GM12878 (cell line): ENCODE data around the gene LMCD1. TPM values are rescaled to one million over a fixed set of nuclear protein-coding genes. Genes with fewer than 3 reads are reported as not detected.

Source experiments
- ATAC-seq: fragments of 200-7000 bp; cut with Tn5 transposase; 3 replicates; pipeline ENCODE4 v1.9.1; 2020; ENCODE audit warnings: mild to moderate bottlenecking, moderate library complexity
- BruUV-seq: library from RNA; stranded (reverse); fragments of 400-500 nt; replicated peaks from 2 replicates; lab custom pipeline; 2021; lab: Mats Ljungman, UMichigan
- CTCF ChIA-PET: fragments of 300-600 bp; sonication (Branson Sonifier 250); formaldehyde crosslinking; extraction: SDS; loops from one replicate; lab custom pipeline; 2021; ENCODE audit warnings: inconsistent platforms; lab: Yijun Ruan, JAX
- POLR2A ChIA-PET: fragments of 350-600 bp; formaldehyde crosslinking; extraction: SDS; loops from one replicate; lab custom pipeline; 2021; ENCODE audit warnings: inconsistent platforms; lab: Charles Lee
- RAD21 ChIA-PET: fragments of 300-600 bp; sonication (Branson Sonifier 250); formaldehyde crosslinking; loops from one replicate; lab custom pipeline; 2023; ENCODE audit warnings: antibody characterized with exemption; ENCODE audit not compliant: unreplicated experiment; lab: Charles Lee
- SMC1A ChIA-PET: fragments of 300-600 bp; sonication (Branson Sonifier 250); formaldehyde crosslinking; loops from one replicate; lab custom pipeline; 2023; ENCODE audit not compliant: unreplicated experiment, uncharacterized antibody; lab: Charles Lee
- DNase-seq: peaks from one replicate; pipeline ENCODE4 v3.0.0-alpha.2; 2011; ENCODE audit warnings: low read depth, low spot score
- FAIRE-seq: peaks from 3 replicates; lab custom pipeline; 2011; peaks lifted over from hg19 to GRCh38; lab: Jason Lieb, UNC
- H2AFZ ChIP-seq: 2 replicates; pipeline ENCODE4 v1.6.0; 2011; ENCODE audit warnings: low read depth, low read length, control low read depth; ENCODE audit not compliant: control insufficient read depth
- H3K27ac ChIP-seq: 2 replicates; pipeline ENCODE4 v1.5.1; 2011; ENCODE audit warnings: control low read depth; ENCODE audit not compliant: control insufficient read depth, insufficient read depth
- H3K27me3 ChIP-seq, 2 experiments: replicated peaks in 1 of 2; 2 replicates each; pipeline versions ENCODE4 v1.6.0 to v1.6.1; 2011; ENCODE audit warnings: low read length in 1 of 2; ENCODE audit not compliant: control insufficient read depth in 2 of 2, insufficient read depth in 2 of 2
- H3K36me3 ChIP-seq, 2 experiments: 2 replicates each; pipeline ENCODE4 v1.5.1; 2011; ENCODE audit warnings: low read length in 1 of 2; ENCODE audit not compliant: control insufficient read depth in 2 of 2, insufficient read depth in 2 of 2
- H3K4me1 ChIP-seq: 2 replicates; pipeline ENCODE4 v1.6.1; 2011; ENCODE audit warnings: mild to moderate bottlenecking, low read length, moderate library complexity, mixed read lengths; ENCODE audit not compliant: control insufficient read depth, insufficient read depth
- H3K4me2 ChIP-seq: 2 replicates; pipeline ENCODE4 v1.6.0; 2011; ENCODE audit warnings: control low read depth; ENCODE audit not compliant: control insufficient read depth, insufficient read depth
- H3K4me3 ChIP-seq: fragments of 200-600 bp; sonication (generic); 2 replicates; pipeline ENCODE4 v1.5.1; 2016
- H3K79me2 ChIP-seq: 2 replicates; pipeline ENCODE4 v1.6.0; 2011; ENCODE audit warnings: low read length; ENCODE audit not compliant: control insufficient read depth, insufficient read depth
- H3K9ac ChIP-seq: 2 replicates; pipeline ENCODE4 v1.8.0; 2011; ENCODE audit warnings: low read length, control low read depth, mixed read lengths; ENCODE audit not compliant: control insufficient read depth, insufficient read depth
- H3K9me3 ChIP-seq: replicated peaks from 3 replicates; pipeline ENCODE4 v1.5.1; 2011; ENCODE audit warnings: mild to moderate bottlenecking, low read length; ENCODE audit not compliant: control insufficient read depth, insufficient read depth
- H4K20me1 ChIP-seq: 2 replicates; pipeline ENCODE4 v1.6.0; 2011; ENCODE audit not compliant: control insufficient read depth, insufficient read depth
- ATF7 ChIP-seq: fragments of 450-650 bp; IDR thresholded peaks from 2 replicates; pipeline ENCODE4 v1.6.1; 2016; ENCODE audit warnings: low read depth, mild to moderate bottlenecking
- CREM ChIP-seq: IDR thresholded peaks from 2 replicates; pipeline ENCODE4 v1.6.1; 2014; ENCODE audit warnings: antibody characterized with exemption, low read depth
- ESRRA ChIP-seq: IDR thresholded peaks from 2 replicates; pipeline ENCODE4 v1.6.1; 2012; ENCODE audit warnings: mild to moderate bottlenecking, low read length, improper control_type of control experiment
- KLF5 ChIP-seq: fragments of 450-650 bp; IDR thresholded peaks from 2 replicates; pipeline ENCODE4 v1.6.1; 2014; ENCODE audit warnings: mild to moderate bottlenecking; ENCODE audit not compliant: partially characterized antibody
- NFYA ChIP-seq: IDR thresholded peaks from 2 replicates; pipeline ENCODE4 v1.6.1; 2011; ENCODE audit warnings: low read depth, mild to moderate bottlenecking, low read length, improper control_type of control experiment, borderline replicate concordance
- NR2F1 ChIP-seq: fragments of 450-650 bp; conservative IDR thresholded peaks from 2 replicates; pipeline ENCODE4 v1.6.1; 2017; ENCODE audit warnings: mild to moderate bottlenecking
- POLR2AphosphoS2 ChIP-seq: IDR thresholded peaks from 2 replicates; pipeline ENCODE4 v1.6.1; 2011; ENCODE audit warnings: low read depth, mild to moderate bottlenecking, low read length, improper control_type of control experiment, moderate library complexity
- RB1 ChIP-seq: fragments of 450-650 bp; formaldehyde crosslinking; IDR thresholded peaks from 2 replicates; pipeline ENCODE4 v1.6.1; 2017; ENCODE audit warnings: mild to moderate bottlenecking, borderline replicate concordance
- RBBP5 ChIP-seq: fragments of 200-600 bp; sonication (generic); conservative IDR thresholded peaks from 2 replicates; pipeline ENCODE4 v1.6.1; 2016
- TARDBP ChIP-seq: IDR thresholded peaks from 2 replicates; pipeline ENCODE4 v1.6.1; 2016; ENCODE audit warnings: borderline replicate concordance
- YBX1 ChIP-seq: fragments of 450-650 bp; IDR thresholded peaks from 2 replicates; pipeline ENCODE4 v1.6.1; 2016; ENCODE audit warnings: antibody characterized with exemption
- ZNF207 ChIP-seq: fragments of 450-650 bp; IDR thresholded peaks from 2 replicates; pipeline ENCODE4 v1.6.1; 2014; ENCODE audit warnings: antibody characterized with exemption, mild to moderate bottlenecking, borderline replicate concordance
- WGBS: methylation state at CpG from one replicate; pipeline ENCODE4 v1.1.6; 2016; ENCODE audit warnings: low lambda C conversion rate; ENCODE audit not compliant: insufficient replicate concordance, insufficient coverage; ENCODE audit errors: missing lambda C conversion rate; 5-methylcytosine and 5-hydroxymethylcytosine counted together
- in situ Hi-C: fragments of 300-500 bp; cut with MboI; formaldehyde crosslinking; loops from 9 replicates; pipeline ENCODE4 v1.14.3; 2018; ENCODE audit warnings: mixed read lengths
- intact Hi-C: fragments of 100-400 bp; cut with micrococcal nuclease; formaldehyde crosslinking; loops from one replicate; pipeline ENCODE4 v1.14.2; 2022; ENCODE audit not compliant: unreplicated experiment
- polyA plus RNA-seq, 11 experiments: library from polyadenylated mRNA; depleted of rRNA in 4 of 11; unstranded in 6 of 11; stranded (reverse) in 5 of 11; fragments of >200 nt; fragmentation: Nextera tagmentation in 4 of 11; fragmentation: Illumina TruSeq in 1 of 11; extraction: Ambion mirVana in 4 of 11; extraction: Trizol in 1 of 11; gene quantifications; 1 replicate in 1 of 11; 2 replicates in 10 of 11; pipeline versions ENCODE4 v1.2.1 to v1.2.3, GENCODE V29; 2011 to 2016; ENCODE audit warnings: inconsistent platforms in 2 of 11, missing spikeins in 2 of 11, low read depth in 1 of 11
- total RNA-seq, 4 experiments: library from RNA; depleted of rRNA in 3 of 4; stranded (reverse); fragments of >200 nt in 3 of 4; fragmentation: Illumina TruSeq in 1 of 4; extraction: Trizol in 1 of 4; gene quantifications; 2 replicates each; pipeline versions ENCODE4 v1.2.1 to v1.2.3, GENCODE V29; 2013 to 2021
- TF ChIP-seq, protein P1 (sequence below): fragments of 150-350 bp; IDR thresholded peaks from 2 replicates; pipeline ENCODE4 v1.6.1; 2016; ENCODE audit warnings: low read depth, low read length
- TF ChIP-seq, protein P2 (sequence below): fragments of 450-650 bp; conservative IDR thresholded peaks from 2 replicates; pipeline ENCODE4 v1.6.1; 2017; ENCODE audit warnings: mild to moderate bottlenecking, moderate library complexity

LMCD1 gene
- total and polyA plus RNA-seq, 10 of the 15 experiments (the other 5 are each of a cell fraction or from before 2014, with no cell fraction given) = 0.27 to 6.4 (median 1.7) TPM

DNA sequence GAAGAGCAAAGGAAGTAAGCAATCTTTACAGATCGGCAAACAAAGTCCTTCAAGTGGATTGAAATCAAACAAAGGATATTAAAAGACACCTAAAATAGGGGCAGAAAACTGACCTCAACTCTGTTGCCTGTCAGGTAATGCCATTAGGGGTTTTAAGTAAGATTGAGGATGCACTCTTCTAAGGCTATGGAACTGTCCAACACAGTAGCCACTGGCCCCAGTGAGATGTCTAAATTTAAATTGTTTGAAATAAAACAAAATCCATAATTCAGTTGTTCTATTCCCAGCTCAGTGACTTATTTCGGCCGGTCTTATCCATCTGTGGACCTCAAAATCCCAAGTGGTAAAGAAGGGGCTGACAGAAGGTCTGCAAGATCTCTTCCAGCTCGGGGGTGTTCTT lies 49.5 kb upstream of the LMCD1 start:
- Histone ChIP-seq H4K20me1 (no peaks in the 10 kb centered on the region), H3K27ac (no peak overlapping the region), H3K4me2 (no peak overlapping the region), H3K9me3 (no peaks in the 10 kb centered on the region), H3K79me2 (no peaks in the 10 kb centered on the region), H3K4me3 (no peak overlapping the region), H3K4me1 (no peaks in the 10 kb centered on the region), H3K36me3 (no peaks in the 10 kb centered on the region), H3K9ac (no peak overlapping the region), H3K27me3 (no peaks in the 10 kb centered on the region; a peak in 1 of 4 replicates), H2AFZ (no peak overlapping the region)
- ChIA-PET CTCF (no interaction called here), SMC1A (no interaction called here), POLR2A (no interaction called here), RAD21 (no interaction called here)
- TF ChIP-seq, protein P1, sequence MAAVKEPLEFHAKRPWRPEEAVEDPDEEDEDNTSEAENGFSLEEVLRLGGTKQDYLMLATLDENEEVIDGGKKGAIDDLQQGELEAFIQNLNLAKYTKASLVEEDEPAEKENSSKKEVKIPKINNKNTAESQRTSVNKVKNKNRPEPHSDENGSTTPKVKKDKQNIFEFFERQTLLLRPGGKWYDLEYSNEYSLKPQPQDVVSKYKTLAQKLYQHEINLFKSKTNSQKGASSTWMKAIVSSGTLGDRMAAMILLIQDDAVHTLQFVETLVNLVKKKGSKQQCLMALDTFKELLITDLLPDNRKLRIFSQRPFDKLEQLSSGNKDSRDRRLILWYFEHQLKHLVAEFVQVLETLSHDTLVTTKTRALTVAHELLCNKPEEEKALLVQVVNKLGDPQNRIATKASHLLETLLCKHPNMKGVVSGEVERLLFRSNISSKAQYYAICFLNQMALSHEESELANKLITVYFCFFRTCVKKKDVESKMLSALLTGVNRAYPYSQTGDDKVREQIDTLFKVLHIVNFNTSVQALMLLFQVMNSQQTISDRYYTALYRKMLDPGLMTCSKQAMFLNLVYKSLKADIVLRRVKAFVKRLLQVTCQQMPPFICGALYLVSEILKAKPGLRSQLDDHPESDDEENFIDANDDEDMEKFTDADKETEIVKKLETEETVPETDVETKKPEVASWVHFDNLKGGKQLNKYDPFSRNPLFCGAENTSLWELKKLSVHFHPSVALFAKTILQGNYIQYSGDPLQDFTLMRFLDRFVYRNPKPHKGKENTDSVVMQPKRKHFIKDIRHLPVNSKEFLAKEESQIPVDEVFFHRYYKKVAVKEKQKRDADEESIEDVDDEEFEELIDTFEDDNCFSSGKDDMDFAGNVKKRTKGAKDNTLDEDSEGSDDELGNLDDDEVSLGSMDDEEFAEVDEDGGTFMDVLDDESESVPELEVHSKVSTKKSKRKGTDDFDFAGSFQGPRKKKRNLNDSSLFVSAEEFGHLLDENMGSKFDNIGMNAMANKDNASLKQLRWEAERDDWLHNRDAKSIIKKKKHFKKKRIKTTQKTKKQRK = no peak
- no peak for TF ChIP-seq ESRRA
- TF ChIP-seq POLR2AphosphoS2 = no peak
- no peak for TF ChIP-seq ATF7
- TF ChIP-seq YBX1 = no peak
- no peak for TF ChIP-seq KLF5
- TF ChIP-seq NFYA = no peak
- TF ChIP-seq TARDBP = no peak
- no peak for TF ChIP-seq NR2F1
- TF ChIP-seq CREM = no peak
- TF ChIP-seq, protein P2, sequence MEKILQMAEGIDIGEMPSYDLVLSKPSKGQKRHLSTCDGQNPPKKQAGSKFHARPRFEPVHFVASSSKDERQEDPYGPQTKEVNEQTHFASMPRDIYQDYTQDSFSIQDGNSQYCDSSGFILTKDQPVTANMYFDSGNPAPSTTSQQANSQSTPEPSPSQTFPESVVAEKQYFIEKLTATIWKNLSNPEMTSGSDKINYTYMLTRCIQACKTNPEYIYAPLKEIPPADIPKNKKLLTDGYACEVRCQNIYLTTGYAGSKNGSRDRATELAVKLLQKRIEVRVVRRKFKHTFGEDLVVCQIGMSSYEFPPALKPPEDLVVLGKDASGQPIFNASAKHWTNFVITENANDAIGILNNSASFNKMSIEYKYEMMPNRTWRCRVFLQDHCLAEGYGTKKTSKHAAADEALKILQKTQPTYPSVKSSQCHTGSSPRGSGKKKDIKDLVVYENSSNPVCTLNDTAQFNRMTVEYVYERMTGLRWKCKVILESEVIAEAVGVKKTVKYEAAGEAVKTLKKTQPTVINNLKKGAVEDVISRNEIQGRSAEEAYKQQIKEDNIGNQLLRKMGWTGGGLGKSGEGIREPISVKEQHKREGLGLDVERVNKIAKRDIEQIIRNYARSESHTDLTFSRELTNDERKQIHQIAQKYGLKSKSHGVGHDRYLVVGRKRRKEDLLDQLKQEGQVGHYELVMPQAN = no peak
- no peak for TF ChIP-seq ZNF207
- no peak for TF ChIP-seq RB1
- no peak for TF ChIP-seq RBBP5
- in situ Hi-C loops (no loop called here), intact Hi-C loops (no loop called here)
- ATAC-seq (no peak), FAIRE-seq (no peak), DNase-seq (no peak)
- WGBS = 37% methylated on average over 4 of the region's 4 CpGs
- no TSS peak for BruUV-seq
